Cardiac septum (tissue), 1 donor: Measurements from ENCODE around the gene KHDC4. TPM values are rescaled to one million over a fixed set of nuclear protein-coding genes. Genes with fewer than 3 reads are reported as not detected.
"Not testable (repeated sequence)": the region's sequence is repeated elsewhere in the genome, so short reads cannot be mapped to it uniquely, and the experiment has no call there.

Experiments
- DNase-seq: peaks from one replicate; pipeline ENCODE4 v3.0.0-alpha.2; 2020; ENCODE audit warnings: low spot score
- intact Hi-C: fragments of 100-400 bp; cut with DNase I; formaldehyde crosslinking; loops from one replicate; pipeline ENCODE4 v1.14.0; 2022
- total RNA-seq: library from RNA; stranded (reverse); fragmentation: NEBNext Ultra II Directional; extraction: Animal tissue kit (Norgen Biotek cat#: 25700); gene quantifications from one replicate; pipeline ENCODE4 v1.2.1, GENCODE V29; 2021
- donor health status: DM: no; HTN: no; CAD: no.

The KHDC4 gene
- total RNA-seq, 1 donor from 2014 or later = 26.8 TPM

- DNase-seq = peak; percentile 29
- intact Hi-C loops = no loop called here
These were observed 13.1 kb upstream of the KHDC4 start for GRCh38 chr1:155947292-155947691.

- peak; percentile 6 for DNase-seq
- intact Hi-C loops = no loop called here
These were observed 12.5 kb upstream of the KHDC4 start for GRCh38 chr1:155946633-155947219.

- intact Hi-C loops = no loop called here
- DNase-seq = no peak
These were observed 10.2 kb upstream of the KHDC4 start for GRCh38 chr1:155944444-155944799.

- no peak for DNase-seq
- intact Hi-C loops = no loop called here
These were observed 8.4 kb upstream of the KHDC4 start for GRCh38 chr1:155942578-155943141.

- DNase-seq = no peak
- intact Hi-C loops = loop anchor here (2.0 kb wide), 1 partner anchor 19 kb away; no protein-coding TSS in a partner anchor
These were observed 7.8 kb upstream of the KHDC4 start for GRCh38 chr1:155941845-155942531.

GRCh38 chr1:155940993-155941844, 7.0 kb upstream of the KHDC4 start, which contains the start of gene RXFP4:
Gene RXFP4, plus strand, starts transcription at chr1:155941638. Its CDS starts 72 bp downstream, at chr1:155941710.
- no peak for DNase-seq
- intact Hi-C loops = loop anchor here (2.0 kb wide), 1 partner anchor 20 kb away; no protein-coding TSS in a partner anchor

- intact Hi-C loops = loop anchor here (2.0 kb wide), 1 partner anchor 20 kb away; no protein-coding TSS in a partner anchor
- no peak for DNase-seq
These were observed 6.3 kb upstream of the KHDC4 start for GRCh38 chr1:155940482-155940992.

- DNase-seq = no peak
- intact Hi-C loops = loop anchor here (1.0 to 10.0 kb wide), 2 partner anchors 51 to 117 kb away; partner anchors contain the start of genes LAMTOR2 and UBQLN4
These were observed 4.0 kb upstream of the KHDC4 start for GRCh38 chr1:155938220-155938627.

GRCh38 chr1:155934936-155935590, 850 bp upstream of the KHDC4 start:
- DNase-seq = no peak
- intact Hi-C loops = loop anchor here (2.0 to 10.0 kb wide), 2 partner anchors 74 to 120 kb away; partner anchors contain the start of genes LAMTOR2 and UBQLN4

GRCh38 chr1:155933591-155934096, 569 bp downstream of the KHDC4 start:
- DNase-seq = no peak
- intact Hi-C loops = loop anchor here (2.0 to 10.0 kb wide), 2 partner anchors 73 to 121 kb away; partner anchors contain the start of genes LAMTOR2 and UBQLN4

- no peak for DNase-seq
- intact Hi-C loops = loop anchor here (10.0 kb wide), 1 partner anchor 122 kb away; the partner anchor contains the start of genes LAMTOR2 and UBQLN4
These were observed 1.7 kb downstream of the KHDC4 start for GRCh38 chr1:155932487-155932886.

- DNase-seq = no peak
- intact Hi-C loops = loop anchor here (10.0 kb wide), 1 partner anchor 123 kb away; the partner anchor contains the start of genes LAMTOR2 and UBQLN4
These were observed 2.1 kb downstream of the KHDC4 start for GRCh38 chr1:155932081-155932480.

- DNase-seq = no peak
- intact Hi-C loops = loop anchor here (10.0 kb wide), 1 partner anchor 123 kb away; the partner anchor contains the start of genes LAMTOR2 and UBQLN4
These were observed 2.7 kb downstream of the KHDC4 start for GRCh38 chr1:155931332-155932038.

- not testable (repeated sequence) for DNase-seq
- intact Hi-C loops = loop anchor here (10.0 kb wide), 1 partner anchor 124 kb away; the partner anchor contains the start of genes LAMTOR2 and UBQLN4
These were observed 3.5 kb downstream of the KHDC4 start for GRCh38 chr1:155930725-155931124.

GRCh38 chr1:155929057-155929456, 5.2 kb downstream of the KHDC4 start:
- DNase-seq = no peak
- intact Hi-C loops = no loop called here

GRCh38 chr1:155925506-155925905, 8.7 kb downstream of the KHDC4 start:
- intact Hi-C loops = no loop called here
- no peak for DNase-seq

GRCh38 chr1:155920717-155921116, 13.5 kb downstream of the KHDC4 start:
- intact Hi-C loops = no loop called here
- no peak for DNase-seq

- intact Hi-C loops = no loop called here
- DNase-seq = no peak
These were observed 14.4 kb downstream of the KHDC4 start for GRCh38 chr1:155919801-155920200.
